GM10266 (cell line): ENCODE measurements around the gene FGFR2.

ENCODE experiments used
- DNase-seq: peaks from one replicate; pipeline ENCODE4 v3.0.0; 2012; ENCODE audit errors: extremely low spot score
- CTCF ChIP-seq: IDR thresholded peaks from 2 replicates; pipeline ENCODE4 v1.5.1; 2012; ENCODE audit warnings: mild to moderate bottlenecking, low read depth; ENCODE audit not compliant: control insufficient read depth, insufficient read depth; ENCODE audit errors: missing control alignments

FGFR2 gene

GRCh38 chr10:121509796-121510195, 88.4 kb downstream of the FGFR2 start:
- TF ChIP-seq CTCF: no peak
- no peak for DNase-seq

- no peak for TF ChIP-seq CTCF
- DNase-seq: no peak
These were observed 89.1 kb downstream of the FGFR2 start for GRCh38 chr10:121509112-121509511.

- no peak for TF ChIP-seq CTCF
- no peak for DNase-seq
These were observed 94.6 kb downstream of the FGFR2 start for GRCh38 chr10:121503587-121504051.

GRCh38 chr10:121501796-121502195, 96.4 kb downstream of the FGFR2 start:
- TF ChIP-seq CTCF: no peak

GRCh38 chr10:121500701-121501332, 97.4 kb downstream of the FGFR2 start:
- DNase-seq: no peak
- TF ChIP-seq CTCF: no peak

More at GRCh38 chr10:121501796-121502195, 96.4 kb downstream of the FGFR2 start:
- no peak for DNase-seq

- DNase-seq: no peak
- no peak for TF ChIP-seq CTCF
These were observed 100.5 kb downstream of the FGFR2 start for GRCh38 chr10:121497513-121498470.
